HG03439 (cell line): ENCODE measurements around the gene PTPRD.

ENCODE experiments used
- ATAC-seq: cut with Tn5 transposase; IDR thresholded peaks from one replicate; pipeline ENCODE4 v1.9.1; 2021; ENCODE audit warnings: mild to moderate bottlenecking, moderate library complexity; ENCODE audit not compliant: unreplicated experiment

The PTPRD gene

GRCh38 chr9:8572209-8572608 is 2040.6 kb downstream of the PTPRD start:
- ATAC-seq = no peak

- no peak for ATAC-seq
These were observed 2041.2 kb downstream of the PTPRD start for GRCh38 chr9:8571643-8572042.

GRCh38 chr9:8570776-8571175 is 2042.0 kb downstream of the PTPRD start:
- ATAC-seq = no peak

GRCh38 chr9:8569823-8570222 is 2043.0 kb downstream of the PTPRD start:
- no peak for ATAC-seq

- no peak for ATAC-seq
These were observed 2044.7 kb downstream of the PTPRD start for GRCh38 chr9:8567963-8568579.

- ATAC-seq = no peak
These were observed 2047.8 kb downstream of the PTPRD start for GRCh38 chr9:8564960-8565359.

GRCh38 chr9:8560560-8561525 is 2052.0 kb downstream of the PTPRD start:
- no peak for ATAC-seq

- no peak for ATAC-seq
These were observed 2054.6 kb downstream of the PTPRD start for GRCh38 chr9:8558176-8558575.

GRCh38 chr9:8555762-8556500 is 2056.9 kb downstream of the PTPRD start:
- ATAC-seq = no peak

GRCh38 chr9:8553444-8553843 is 2059.4 kb downstream of the PTPRD start:
- ATAC-seq = no peak

- no peak for ATAC-seq
These were observed 2060.1 kb downstream of the PTPRD start for GRCh38 chr9:8552732-8553131.

GRCh38 chr9:8549214-8549613 is 2063.6 kb downstream of the PTPRD start:
- no peak for ATAC-seq

GRCh38 chr9:8543219-8543618 is 2069.6 kb downstream of the PTPRD start:
- no peak for ATAC-seq

GRCh38 chr9:8542537-8542936 is 2070.3 kb downstream of the PTPRD start:
- ATAC-seq = no peak

GRCh38 chr9:8539681-8540197 is 2073.1 kb downstream of the PTPRD start:
- ATAC-seq = no peak

GRCh38 chr9:8536845-8537244 is 2076.0 kb downstream of the PTPRD start:
- ATAC-seq = no peak

GRCh38 chr9:8534828-8535227 is 2078.0 kb downstream of the PTPRD start:
- ATAC-seq = no peak

- ATAC-seq = no peak
These were observed 2079.1 kb downstream of the PTPRD start for GRCh38 chr9:8533681-8534080.

- ATAC-seq = no peak
These were observed 2080.9 kb downstream of the PTPRD start for GRCh38 chr9:8531826-8532415.

- no peak for ATAC-seq
These were observed 2091.7 kb downstream of the PTPRD start for GRCh38 chr9:8521112-8521511.

- ATAC-seq = no peak
These were observed 2097.1 kb downstream of the PTPRD start for GRCh38 chr9:8515748-8516147.
